T-helper 1 cell treated with Interleukin-12 subunit alpha and Interleukin-12 subunit beta and Interleukin-4 antibody, amounts not matched to agents 30 ng/mL and 1 ng/mL, for 36 hours (primary cell): ENCODE results near the gene DIABLO. TPM values are rescaled to one million over a fixed set of nuclear protein-coding genes. Genes with fewer than 3 reads are reported as not detected.
"Not testable (repeated sequence)": the region's sequence is repeated elsewhere in the genome, so short reads cannot be mapped to it uniquely, and the experiment has no call there.

Source experiments
- intact Hi-C: fragments of 100-400 bp; cut with micrococcal nuclease; formaldehyde crosslinking; loops from one replicate; pipeline ENCODE4 v1.15.1; 2024
- total RNA-seq: library from RNA; stranded (reverse); gene quantifications from 2 replicates; pipeline ENCODE4 v1.2.3, GENCODE V29; 2022

Gene DIABLO
- total RNA-seq, result 44.2 and 45.1 TPM in 2 replicates

DNA sequence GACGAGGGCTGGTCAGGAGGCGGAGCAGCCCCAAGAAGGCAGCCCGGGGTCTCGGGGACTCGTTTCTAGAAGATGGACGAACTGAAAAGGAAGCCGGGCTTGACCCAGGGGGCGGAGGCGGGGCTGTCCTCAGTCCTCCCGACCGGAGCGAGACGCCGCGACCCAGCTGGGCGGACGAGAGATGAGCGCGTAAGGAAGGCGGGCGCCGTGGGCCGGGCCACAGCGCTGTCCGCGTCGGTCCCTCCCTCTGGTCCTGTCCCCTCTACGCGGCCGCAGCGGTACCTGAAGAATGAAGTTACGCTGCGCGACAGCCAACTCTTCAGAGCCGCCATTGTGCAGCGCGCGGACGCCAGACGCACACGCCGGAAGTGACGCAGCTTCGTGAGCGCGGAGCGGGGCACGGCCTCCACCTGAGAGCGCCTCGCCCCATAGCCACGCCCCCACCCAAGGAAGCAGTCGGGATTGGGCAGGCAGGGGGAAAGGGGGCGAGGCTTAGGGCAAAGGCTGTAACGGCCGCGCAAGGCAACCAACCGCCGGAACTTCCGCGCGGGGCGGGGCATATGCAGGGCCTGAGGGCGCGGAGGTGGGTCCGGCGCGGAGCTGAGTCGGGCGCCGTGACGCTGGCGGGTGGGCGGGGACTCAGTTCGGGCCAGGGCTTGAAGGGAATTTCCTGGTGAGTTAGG lies at the start of gene DIABLO:
DIABLO (minus strand) TSS at position 370 of the 683 bp plus-strand sequence; CDS start at position 332, 38 bp downstream.
- intact Hi-C loops, result loop anchor here (1.0 to 2.0 kb wide), 16 partner anchors 18 to 1007 kb away; partner anchors contain the start of genes B3GNT4, CFAP251, DENR and KNTC1

DNA sequence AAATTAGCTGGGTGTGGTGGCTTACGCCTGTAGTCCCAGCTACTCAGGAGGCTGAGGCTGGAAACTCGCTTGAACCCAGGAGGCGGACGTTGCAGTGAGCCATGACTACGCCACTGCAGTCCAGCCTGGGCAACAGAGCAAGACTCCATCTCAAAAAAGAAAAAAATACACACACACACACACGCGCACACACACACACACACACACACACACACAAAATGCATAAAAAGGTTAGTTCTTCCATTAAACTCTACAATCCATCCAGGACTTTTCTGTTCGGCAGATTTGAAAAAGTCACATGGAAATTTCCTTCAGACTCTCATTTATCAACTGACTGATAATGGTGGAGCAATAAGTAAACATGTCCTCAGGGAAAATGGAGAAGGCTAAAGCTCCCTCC lies 49.6 kb upstream of the DIABLO start:
- intact Hi-C loops, result no loop called here

DNA sequence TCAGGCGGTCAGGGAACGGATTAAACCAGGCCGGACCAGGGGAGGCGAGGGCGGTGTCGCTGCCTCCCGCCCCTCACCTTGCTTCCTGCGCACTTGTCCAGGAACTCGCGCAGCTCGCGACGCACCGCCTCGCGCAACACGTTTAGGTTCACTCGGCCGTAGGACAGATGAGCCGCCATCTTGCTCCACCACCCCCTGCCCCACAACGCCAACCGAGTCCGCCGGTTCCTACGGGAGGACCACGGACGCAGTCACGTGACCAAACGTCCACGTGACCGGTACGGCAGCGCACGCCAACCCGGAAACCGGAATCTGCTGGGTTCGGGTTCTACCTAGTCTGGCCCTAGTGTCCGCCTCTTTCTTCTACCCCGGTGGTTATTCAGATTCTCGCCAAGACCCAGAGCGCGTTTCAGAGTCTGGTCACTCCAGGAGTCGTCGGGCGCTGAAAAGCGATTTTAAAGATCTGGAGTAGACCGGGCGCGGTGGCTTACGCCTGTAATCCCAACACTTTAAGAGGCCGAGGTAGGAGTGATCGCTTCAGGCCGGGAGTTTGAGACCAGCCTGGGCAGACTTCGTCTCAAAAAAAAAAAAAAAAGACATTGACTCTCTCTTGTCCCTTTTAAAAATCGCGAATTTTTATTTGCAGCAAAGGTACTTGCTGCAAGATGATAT lies 40.5 kb upstream of the DIABLO start, which contains the start of gene VPS33A:
VPS33A (minus strand) TSS at position 265 of the 672 bp plus-strand sequence; CDS start at position 179, 86 bp downstream.
- intact Hi-C loops, result loop anchor here (1.0 to 10.0 kb wide), 12 partner anchors 22 to 914 kb away; partner anchors contain the start of genes ANAPC5, CFAP251, DENR and DIABLO

DNA sequence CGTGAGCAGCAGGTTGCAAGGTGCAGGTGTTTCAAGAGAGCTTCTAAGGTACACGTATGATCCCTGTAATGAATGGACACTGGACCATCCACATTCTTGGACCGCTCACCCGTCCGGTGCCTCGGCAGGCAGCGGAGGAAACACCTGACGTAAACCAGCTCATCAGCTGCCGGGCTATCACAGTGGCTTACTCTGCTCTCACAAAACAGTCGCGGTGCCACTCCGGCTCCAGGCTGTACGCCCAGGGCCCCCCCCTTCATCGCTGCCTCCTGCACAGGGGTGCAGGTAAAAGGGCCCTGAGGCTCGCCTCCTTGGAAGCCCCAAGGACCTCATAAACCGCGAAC lies 40.0 kb upstream of the DIABLO start:
- intact Hi-C loops, result loop anchor here (1.0 to 10.0 kb wide), 12 partner anchors 22 to 914 kb away; partner anchors contain the start of genes ANAPC5, CFAP251, DENR and DIABLO

DNA sequence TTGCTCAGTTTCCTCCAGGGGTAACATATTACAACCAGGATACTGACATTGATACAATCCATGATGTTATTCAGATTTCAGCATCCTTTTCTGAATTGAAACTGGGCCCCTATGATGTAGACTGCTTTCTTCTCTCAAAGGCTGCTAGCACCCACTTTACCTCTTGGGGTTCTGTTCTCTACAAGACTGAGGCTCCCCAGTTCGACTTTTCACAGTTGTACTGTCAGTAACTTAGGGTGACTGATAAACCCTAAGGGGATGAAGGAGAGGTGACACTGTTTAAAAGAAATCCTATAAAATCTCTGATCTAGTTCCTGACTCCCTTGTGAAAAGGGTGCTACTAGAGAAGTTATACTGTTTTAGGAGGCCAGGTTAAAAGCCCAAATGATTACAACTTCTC lies 39.6 kb upstream of the DIABLO start:
- intact Hi-C loops, result loop anchor here (5.0 to 10.0 kb wide), 3 partner anchors 133 to 629 kb away; partner anchors contain the start of genes CFAP251 and VPS37B

DNA sequence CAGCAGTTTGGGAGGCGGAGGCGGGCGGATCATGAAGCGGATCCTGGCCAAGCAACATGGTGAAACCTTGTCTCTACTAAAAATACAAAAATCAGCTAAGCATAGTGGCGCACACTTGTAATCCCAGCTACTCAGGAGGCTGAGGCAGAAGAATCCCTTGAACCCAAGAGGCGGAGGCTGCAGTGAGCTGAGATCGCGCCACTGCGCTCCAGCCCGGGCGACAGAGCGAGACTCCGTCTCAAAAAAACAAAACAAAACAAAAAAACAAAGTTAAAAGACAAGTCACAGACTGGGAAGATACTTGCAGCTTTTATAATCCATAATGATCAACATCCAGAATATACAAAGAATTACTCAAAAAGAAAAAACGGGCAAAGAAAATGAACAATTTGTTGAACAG lies 34.9 kb upstream of the DIABLO start:
- intact Hi-C loops, result loop anchor here (10.0 kb wide), 2 partner anchors 346 to 634 kb away; partner anchors contain the start of genes CFAP251 and VPS37B

DNA sequence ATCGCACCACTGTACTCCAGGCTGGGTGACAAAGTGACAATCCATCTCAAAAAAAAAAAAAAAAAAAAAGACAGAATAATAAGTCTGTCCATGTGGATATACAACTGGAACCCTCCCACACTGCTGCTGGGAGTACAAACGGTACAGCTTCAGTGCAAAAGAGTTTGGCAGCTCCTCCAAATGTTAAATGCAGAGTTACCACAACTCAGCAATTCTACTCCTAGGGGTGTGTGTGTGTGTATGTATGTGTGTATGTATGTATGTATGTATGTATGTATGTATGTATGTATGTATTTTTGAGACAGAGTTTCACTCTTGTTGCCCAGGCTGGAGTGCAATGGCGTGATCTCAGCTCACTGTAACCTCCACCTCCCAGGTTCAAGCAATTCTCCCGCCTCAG lies 33.1 kb upstream of the DIABLO start:
- intact Hi-C loops, result not testable (repeated sequence)

DNA sequence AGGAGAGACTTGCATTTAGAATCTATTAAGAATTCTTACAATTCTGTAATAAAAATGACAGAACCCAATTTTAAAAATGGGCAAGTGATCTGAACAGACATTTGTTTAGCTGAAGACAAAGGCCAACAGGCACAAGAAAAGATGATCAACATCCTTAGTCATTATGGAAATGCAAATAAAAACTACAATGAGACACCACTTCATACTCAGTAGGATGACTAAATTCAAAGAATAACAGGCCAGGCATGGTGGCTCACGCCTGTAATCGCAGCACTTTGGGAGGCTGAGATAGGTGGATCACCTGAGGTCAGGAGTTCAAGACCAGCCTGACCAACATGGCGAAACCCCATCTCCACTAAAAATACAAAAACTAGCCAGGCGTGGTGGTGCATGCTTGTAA lies 32.6 kb upstream of the DIABLO start:
- intact Hi-C loops, result not testable (repeated sequence)

DNA sequence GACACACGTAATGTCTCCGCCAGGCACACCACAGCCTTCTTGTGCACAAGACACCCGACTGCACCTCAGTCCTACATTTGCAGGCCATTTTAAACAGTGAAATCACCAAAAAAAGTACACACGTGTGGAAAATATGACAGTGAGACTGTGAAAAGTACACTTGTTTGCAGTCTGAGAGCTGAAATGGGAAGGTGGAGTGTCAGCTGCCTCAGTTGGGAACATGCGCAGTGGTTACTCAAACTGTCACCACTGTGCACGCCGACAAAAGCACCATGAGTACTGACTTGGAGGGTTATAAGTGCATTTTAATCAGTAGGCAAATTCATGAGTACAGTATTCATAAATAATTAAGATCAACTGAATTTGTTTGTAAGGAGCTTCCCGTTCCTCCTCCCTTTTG lies 24.7 kb upstream of the DIABLO start:
- intact Hi-C loops, result no loop called here

DNA sequence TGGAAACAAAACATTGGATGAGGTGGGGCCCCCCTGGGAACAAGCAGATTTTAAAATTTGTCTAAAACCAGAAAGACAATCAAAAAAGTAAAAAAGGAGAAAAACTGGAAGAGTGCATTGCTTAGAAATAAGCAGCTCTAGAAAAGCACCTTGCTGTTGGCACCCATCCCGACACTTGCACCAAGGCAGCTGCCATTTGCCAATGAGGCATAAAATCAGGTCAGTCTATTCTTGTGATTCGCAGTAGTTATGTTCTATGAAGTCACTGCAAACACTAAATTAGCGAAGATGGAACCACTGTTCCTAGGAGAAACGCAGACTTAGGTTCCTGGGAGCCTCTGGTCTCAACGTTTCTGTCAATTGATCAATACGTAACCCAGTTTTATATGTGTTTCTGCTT lies 24.2 kb upstream of the DIABLO start:
- intact Hi-C loops, result no loop called here

DNA sequence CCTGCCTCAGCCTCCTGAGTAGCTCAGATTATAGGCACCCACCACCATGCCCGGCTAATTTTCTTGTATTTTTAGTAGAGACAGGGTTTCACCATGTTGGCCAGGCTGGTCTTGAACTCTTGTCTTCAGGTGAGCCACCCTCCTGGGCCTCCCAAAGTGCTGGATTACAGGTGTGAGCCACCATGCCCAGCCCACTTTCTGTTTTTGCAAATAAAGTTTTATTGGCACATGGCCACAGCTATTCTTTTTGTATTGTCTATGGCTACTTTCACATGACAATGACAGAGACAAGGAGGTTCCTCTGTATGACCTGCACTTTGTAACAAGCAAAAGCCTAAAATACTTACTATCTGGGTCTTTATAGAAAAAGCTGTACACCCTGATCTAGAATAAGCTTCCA lies 19.7 kb upstream of the DIABLO start:
- intact Hi-C loops, result no loop called here

DNA sequence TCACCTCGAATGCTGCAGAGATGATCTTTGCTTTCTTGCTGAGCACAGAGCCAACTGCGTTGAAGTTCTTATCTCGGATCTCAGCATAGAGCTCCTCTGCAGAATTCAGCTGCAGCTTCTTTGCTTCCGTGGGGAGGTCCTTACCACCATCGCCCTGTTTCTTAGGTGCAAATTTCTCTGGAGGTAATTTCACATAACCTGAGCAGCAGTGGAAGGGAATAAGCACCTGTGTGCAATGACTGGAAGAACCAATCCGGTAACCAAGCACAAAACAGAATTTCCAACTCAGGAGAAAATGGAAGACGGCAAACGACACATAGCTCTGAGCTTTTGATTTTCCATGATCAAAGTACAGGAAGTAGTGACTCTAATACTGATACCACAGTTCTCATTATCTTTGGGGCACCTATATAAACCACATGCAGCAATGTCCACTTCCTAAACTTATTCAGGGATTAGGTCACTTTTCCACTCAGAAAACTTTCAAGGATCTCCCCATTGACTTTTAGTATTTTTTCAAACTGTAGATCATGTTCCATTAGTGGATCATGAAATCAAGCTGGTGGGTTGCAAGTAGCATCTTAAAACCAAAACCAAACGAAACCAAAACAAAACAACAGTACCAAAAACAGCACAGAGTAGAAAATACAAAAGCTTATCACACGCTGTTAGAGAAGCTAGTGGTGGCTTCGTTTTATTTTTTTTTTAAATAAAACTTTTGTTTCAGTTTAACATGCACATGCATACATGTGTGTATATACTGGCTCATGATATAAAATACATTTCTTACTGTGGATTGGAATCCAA lies 18.9 kb upstream of the DIABLO start:
- intact Hi-C loops, result loop anchor here (1.0 kb wide), 2 partner anchors 18 to 22 kb away; partner anchors contain the start of genes DIABLO and VPS33A

DNA sequence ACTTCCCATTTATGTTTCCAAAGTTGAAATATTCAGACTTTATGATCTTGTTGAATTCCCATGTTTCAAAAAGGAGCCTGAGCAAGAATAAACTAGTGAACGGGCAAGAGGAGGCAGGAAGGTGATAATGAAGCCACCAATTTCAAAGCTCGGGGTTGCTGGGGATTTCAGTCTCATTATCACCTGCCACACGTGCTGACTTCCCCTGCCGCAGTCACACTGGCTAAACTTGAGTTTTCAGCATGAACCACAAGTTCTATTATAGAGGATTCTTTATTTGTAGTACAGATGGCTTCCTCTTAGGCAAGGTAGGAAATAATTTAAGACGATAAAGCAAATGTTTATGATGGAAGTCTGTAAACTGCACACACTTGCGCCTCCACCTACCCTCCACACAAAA lies 18.1 kb upstream of the DIABLO start:
- intact Hi-C loops, result loop anchor here (1.0 kb wide), 2 partner anchors 18 to 22 kb away; partner anchors contain the start of genes DIABLO and VPS33A

DNA sequence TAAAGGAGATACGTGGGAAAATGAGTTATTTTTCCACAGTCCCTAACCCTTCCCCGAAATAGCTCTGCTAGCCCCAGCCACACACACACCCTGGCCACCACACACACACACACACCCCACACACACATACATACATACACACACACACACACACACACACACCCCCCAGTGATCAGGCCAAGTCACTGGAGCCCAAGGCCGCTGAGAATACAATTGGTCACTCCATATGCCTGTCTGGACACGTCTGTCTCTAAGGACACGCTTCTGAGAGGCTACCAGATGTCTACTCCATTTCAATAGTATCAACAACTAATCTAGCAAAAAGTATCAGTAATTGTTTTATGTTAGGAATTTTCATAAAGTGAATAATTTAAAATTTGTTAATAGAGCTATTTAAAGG lies 13.0 kb upstream of the DIABLO start:
- intact Hi-C loops, result no loop called here

DNA sequence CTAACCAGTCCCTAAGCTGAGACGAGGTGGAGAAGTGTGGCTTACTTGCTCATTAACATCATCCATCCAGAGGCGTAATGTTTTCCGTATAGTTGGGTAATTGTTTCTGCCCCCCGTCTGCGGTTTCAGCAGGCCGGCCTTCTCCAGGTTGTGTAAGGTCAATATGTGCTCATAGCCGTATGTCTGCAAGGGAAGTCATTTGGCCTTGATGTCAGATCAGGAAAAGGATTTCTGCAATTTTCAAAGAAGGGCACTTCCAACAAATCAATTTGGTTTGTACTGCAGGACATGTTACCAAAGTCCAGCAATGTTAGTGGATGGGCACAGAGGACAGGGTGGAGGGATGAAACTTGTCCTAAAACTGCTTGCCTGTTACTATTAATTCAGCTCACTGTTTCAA lies 9.9 kb upstream of the DIABLO start:
- intact Hi-C loops, result no loop called here

DNA sequence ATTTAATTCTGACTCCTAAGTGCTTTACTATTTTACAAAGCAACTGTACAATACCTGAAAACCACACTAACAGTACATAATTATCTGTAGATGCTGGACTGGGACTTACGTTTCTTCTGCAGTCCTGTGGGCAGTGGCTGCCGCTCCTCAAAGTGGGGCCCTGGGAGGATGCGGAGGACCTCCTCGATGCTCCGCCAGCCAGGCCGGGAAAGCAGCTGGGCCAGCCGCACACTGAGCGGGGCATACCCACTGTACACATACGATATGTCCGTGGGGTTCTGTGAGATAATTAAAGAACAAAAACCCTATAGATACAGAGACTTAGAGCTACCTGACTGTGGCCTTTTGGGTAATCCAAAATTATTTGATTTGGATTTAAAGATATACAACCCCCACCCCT lies 6.8 kb upstream of the DIABLO start:
- intact Hi-C loops, result no loop called here

DNA sequence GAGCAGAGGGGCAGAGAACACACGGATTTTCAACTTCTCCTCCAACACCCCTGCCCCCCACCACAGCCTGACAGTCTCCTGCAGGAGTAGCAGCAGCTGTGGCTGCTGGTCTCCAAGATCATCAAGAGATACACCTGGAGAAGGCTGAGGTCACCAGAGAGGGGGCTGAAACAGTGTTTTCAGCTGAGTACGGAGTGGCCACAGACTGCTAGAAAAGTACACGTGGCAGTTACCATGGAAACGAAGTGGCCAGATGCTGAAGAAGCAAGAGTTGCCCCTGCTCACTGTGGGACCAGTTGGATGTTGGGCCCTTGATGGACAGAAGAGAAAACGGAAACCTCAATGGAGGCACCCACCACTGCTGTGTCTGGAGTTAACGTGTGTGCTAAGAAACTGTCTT lies 4.9 kb upstream of the DIABLO start:
- intact Hi-C loops, result no loop called here

DNA sequence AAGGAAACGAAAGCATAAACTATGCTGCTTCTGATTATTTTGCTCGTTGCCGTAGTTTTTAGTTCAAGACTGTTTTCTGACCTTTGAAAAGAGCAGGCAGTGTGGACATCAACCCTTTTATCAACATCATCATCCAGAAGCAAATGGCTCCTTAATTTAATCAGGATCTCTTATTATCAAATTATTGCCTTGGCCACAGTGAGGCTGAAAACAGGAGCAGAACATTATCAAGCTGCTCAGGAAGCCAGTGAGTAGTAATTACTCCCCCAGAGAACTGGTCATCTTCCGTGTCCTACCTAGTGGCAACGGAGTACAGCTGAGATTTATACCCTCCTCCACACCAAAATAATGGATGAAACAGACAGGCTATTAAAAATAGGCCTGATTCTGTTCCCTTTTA lies 2.2 kb upstream of the DIABLO start:
- intact Hi-C loops, result no loop called here

DNA sequence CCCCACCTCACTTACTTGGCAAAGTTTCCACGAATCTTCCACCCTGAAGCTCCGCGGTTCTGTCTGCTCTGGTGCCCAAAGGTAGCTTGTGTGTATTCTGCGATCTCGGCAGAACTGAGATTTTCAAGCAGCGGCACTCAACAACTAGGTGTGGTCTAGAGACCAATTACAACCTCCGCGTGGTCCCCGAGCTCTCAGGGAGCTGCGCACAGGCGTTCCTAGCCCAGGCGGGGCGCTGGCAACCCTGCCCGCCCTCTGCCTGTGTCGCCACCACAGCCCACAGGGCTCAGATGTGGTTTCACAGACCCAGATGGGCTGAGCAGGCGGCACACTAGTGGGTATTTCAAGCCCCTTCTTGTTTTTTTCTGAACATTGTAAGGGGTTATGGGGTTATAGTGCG lies 1.5 kb upstream of the DIABLO start:
- intact Hi-C loops, result loop anchor here (2.0 kb wide), 4 partner anchors 433 to 1005 kb away; partner anchors contain the start of genes DENR, MPHOSPH9, MTRFR and OGFOD2

DNA sequence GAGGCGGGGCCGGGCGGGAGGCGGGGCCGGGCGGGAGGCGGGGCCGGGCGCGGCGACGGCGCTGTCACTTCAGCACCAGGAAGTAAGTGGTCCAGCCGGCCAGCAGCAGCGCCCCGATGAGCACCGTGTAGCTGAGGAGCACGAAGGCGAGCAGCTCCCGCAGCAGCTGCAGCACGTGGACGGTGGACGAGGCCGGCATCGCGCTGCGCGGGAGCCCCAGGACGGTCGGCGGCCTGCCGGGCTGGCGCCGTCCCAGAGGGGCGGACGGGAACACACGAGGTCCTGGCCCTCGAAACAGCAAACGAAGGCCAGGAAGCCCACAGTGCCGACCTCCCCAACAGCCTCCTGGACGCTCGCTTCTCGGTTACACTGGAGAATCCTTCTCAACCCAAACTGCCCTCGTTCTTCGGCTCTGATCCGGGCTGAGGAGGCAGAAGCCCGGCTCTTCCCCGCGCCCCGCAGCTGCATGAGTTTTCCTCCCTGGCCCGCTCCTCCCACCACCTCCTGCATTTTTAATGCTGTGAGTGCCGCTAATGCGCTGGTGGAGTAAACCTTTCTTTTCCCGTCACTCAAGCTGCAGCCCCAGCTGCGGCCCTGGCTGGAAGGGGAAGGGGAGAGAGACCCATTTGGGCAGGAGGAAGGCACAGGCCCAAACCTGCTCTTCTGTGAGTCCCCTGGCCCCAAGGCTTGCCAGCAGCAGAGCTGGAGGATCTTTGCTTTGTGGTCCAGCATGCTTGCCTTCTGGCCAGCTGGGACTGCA lies 694 bp upstream of the DIABLO start:
- intact Hi-C loops, result loop anchor here (1.0 to 2.0 kb wide), 16 partner anchors 18 to 1006 kb away; partner anchors contain the start of genes B3GNT4, CFAP251, DENR and KNTC1
